Measurements from ENCODE around the gene KRTAP5-1. TPM values are rescaled to one million over a fixed set of nuclear protein-coding genes. Genes with fewer than 3 reads are reported as not detected.

KRTAP5-1 gene
- total RNA-seq, 1 experiment from 2014 or later, result not detected

- Histone ChIP-seq H3K36me3 (ENCODE audit: low read depth, low read length) (no peaks in the 10 kb centered on the region), H3F3A (ENCODE audit: low read length, unreplicated experiment) (no peaks in the 10 kb centered on the region), H4K20me1 (ENCODE audit: low read length) (no peaks in the 10 kb centered on the region), H3K79me2 (ENCODE audit: low read length) (no peaks in the 10 kb centered on the region), H3K9me2 (replicated peaks; ENCODE audit: low read length) (no peaks in the 10 kb centered on the region), H3K4me2 (ENCODE audit: low read length) (no peak overlapping the region), H3K27ac (ENCODE audit: low read length) (no peak overlapping the region), H3K9me3 (ENCODE audit: low read length) (no peaks in the 10 kb centered on the region), H3K9ac (ENCODE audit: low read length) (no peak overlapping the region), H2AFZ (ENCODE audit: low read length) (no peak overlapping the region), H3K4me3 (ENCODE audit: low read length) (no peak overlapping the region), H3K27me3 (ENCODE audit: low read length) (peaks cover 16% of the 10 kb centered on the region), H3K4me1 (ENCODE audit: insufficient read depth, low read length) (peaks cover 8% of the 10 kb centered on the region)
- no TSS peak for BruUV-seq (replicated peaks)
- TF ChIP-seq CTCF (conservative IDR thresholded peaks at IDR 0.05; ENCODE audit: low read depth, low read length) (no peak), EZH2 (IDR thresholded peaks at IDR 0.05; ENCODE audit: low read length, unreplicated experiment) (no peak), EZH2phosphoT487 (IDR thresholded peaks at IDR 0.05; ENCODE audit: borderline replicate concordance, low read length) (no peak)
- ATAC-seq, result no peak
- POLR2A ChIA-PET (ENCODE audit: unreplicated experiment), result no interaction called here
- intact Hi-C loops (cut with micrococcal nuclease), result no loop called here
- CTCF ChIA-PET, result no interaction called here
- no peak for DNase-seq
Measured at GRCh38 chr11:1570001-1570453, 15.1 kb downstream of the KRTAP5-1 start.

- Histone ChIP-seq H3K9ac (ENCODE audit: low read length) (no peak overlapping the region), H3K27me3 (ENCODE audit: low read length) (peaks cover 16% of the 10 kb centered on the region), H2AFZ (ENCODE audit: low read length) (no peak overlapping the region), H3F3A (ENCODE audit: low read length, unreplicated experiment) (no peaks in the 10 kb centered on the region), H3K27ac (ENCODE audit: low read length) (no peak overlapping the region), H3K4me3 (ENCODE audit: low read length) (no peak overlapping the region), H3K79me2 (ENCODE audit: low read length) (no peaks in the 10 kb centered on the region), H3K4me1 (ENCODE audit: insufficient read depth, low read length) (peaks cover 8% of the 10 kb centered on the region), H4K20me1 (ENCODE audit: low read length) (no peaks in the 10 kb centered on the region), H3K9me3 (ENCODE audit: low read length) (no peaks in the 10 kb centered on the region), H3K4me2 (ENCODE audit: low read length) (no peak overlapping the region), H3K36me3 (ENCODE audit: low read depth, low read length) (no peaks in the 10 kb centered on the region), H3K9me2 (replicated peaks; ENCODE audit: low read length) (no peaks in the 10 kb centered on the region)
- CTCF ChIA-PET, result no interaction called here
- TF ChIP-seq EZH2phosphoT487 (IDR thresholded peaks at IDR 0.05; ENCODE audit: borderline replicate concordance, low read length) (no peak), EZH2 (IDR thresholded peaks at IDR 0.05; ENCODE audit: low read length, unreplicated experiment) (no peak), CTCF (conservative IDR thresholded peaks at IDR 0.05; ENCODE audit: low read depth, low read length) (no peak)
- POLR2A ChIA-PET (ENCODE audit: unreplicated experiment), result no interaction called here
- intact Hi-C loops (cut with micrococcal nuclease), result no loop called here
- BruUV-seq (replicated peaks), result no TSS peak
- ATAC-seq (no peak), DNase-seq (no peak)
Measured at GRCh38 chr11:1569251-1569780, 15.8 kb downstream of the KRTAP5-1 start.

GRCh38 chr11:1568441-1568911, 16.6 kb downstream of the KRTAP5-1 start:
- Histone ChIP-seq H3K9ac (ENCODE audit: low read length) (no peak overlapping the region), H3F3A (ENCODE audit: low read length, unreplicated experiment) (no peaks in the 10 kb centered on the region), H3K36me3 (ENCODE audit: low read depth, low read length) (no peaks in the 10 kb centered on the region), H3K4me1 (ENCODE audit: insufficient read depth, low read length) (peaks cover 4% of the 10 kb centered on the region), H3K9me3 (ENCODE audit: low read length) (no peaks in the 10 kb centered on the region), H3K4me3 (ENCODE audit: low read length) (no peak overlapping the region), H4K20me1 (ENCODE audit: low read length) (no peaks in the 10 kb centered on the region), H3K9me2 (replicated peaks; ENCODE audit: low read length) (no peaks in the 10 kb centered on the region), H3K79me2 (ENCODE audit: low read length) (no peaks in the 10 kb centered on the region), H2AFZ (ENCODE audit: low read length) (no peak overlapping the region), H3K27me3 (ENCODE audit: low read length) (peaks cover 11% of the 10 kb centered on the region), H3K27ac (ENCODE audit: low read length) (no peak overlapping the region), H3K4me2 (ENCODE audit: low read length) (no peak overlapping the region)
- TF ChIP-seq EZH2 (IDR thresholded peaks at IDR 0.05; ENCODE audit: low read length, unreplicated experiment) (no peak), CTCF (conservative IDR thresholded peaks at IDR 0.05; ENCODE audit: low read depth, low read length) (no peak), EZH2phosphoT487 (IDR thresholded peaks at IDR 0.05; ENCODE audit: borderline replicate concordance, low read length) (no peak)
- DNase-seq (no peak), ATAC-seq (no peak)
- CTCF ChIA-PET, result no interaction called here
- BruUV-seq (replicated peaks), result no TSS peak
- intact Hi-C loops (cut with micrococcal nuclease), result no loop called here
- POLR2A ChIA-PET (ENCODE audit: unreplicated experiment), result no interaction called here
